ENCODE measurements around the gene ILF3.

DNA sequence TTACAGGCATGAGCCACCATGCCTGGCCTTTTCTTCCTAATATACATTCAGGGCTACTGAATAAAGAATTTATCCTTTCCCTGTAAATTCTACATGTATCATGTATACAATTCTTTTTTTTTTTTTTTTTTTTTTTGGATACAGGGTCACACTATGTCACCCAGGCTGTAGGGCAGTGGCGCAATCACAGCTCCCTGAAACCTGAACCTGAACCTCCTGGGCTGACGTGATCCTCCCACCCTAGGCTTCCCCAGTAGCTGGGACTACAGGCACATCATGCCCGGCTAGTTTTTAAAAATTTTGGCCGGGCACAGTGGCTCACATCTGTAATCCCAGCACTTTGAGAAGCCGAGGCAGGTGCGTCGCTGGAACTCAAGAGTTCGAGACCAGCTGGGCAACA is 35.3 kb upstream of the ILF3 start:
- TF ChIP-seq POLR2AphosphoS5 (IDR thresholded peaks at IDR 0.05; ENCODE audit: low read depth, low read length): no peak
- TF ChIP-seq ZNF644 (CRISPR knock-in tag; IDR thresholded peaks at IDR 0.05; ENCODE audit: low read depth): no peak
- TF ChIP-seq, protein P1, sequence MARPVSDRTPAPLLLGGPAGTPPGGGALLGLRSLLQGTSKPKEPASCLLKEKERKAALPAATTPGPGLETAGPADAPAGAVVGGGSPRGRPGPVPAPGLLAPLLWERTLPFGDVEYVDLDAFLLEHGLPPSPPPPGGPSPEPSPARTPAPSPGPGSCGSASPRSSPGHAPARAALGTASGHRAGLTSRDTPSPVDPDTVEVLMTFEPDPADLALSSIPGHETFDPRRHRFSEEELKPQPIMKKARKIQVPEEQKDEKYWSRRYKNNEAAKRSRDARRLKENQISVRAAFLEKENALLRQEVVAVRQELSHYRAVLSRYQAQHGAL (CRISPR knock-in tag; IDR thresholded peaks at IDR 0.05; ENCODE audit: not compliant biosample characterization): no peak

Data from HepG2 (cell line).